Astrocyte (in vitro differentiated cells and primary cell): ENCODE measurements around the gene SYNDIG1L. TPM values are rescaled to one million over a fixed set of nuclear protein-coding genes. Genes with fewer than 3 reads are reported as not detected.
"Not testable (repeated sequence)": the region's sequence is repeated elsewhere in the genome, so short reads cannot be mapped to it uniquely, and the experiment has no call there.

Source experiments
- DNase-seq: peaks from one replicate; pipeline ENCODE4 v3.0.0-alpha.2; 2010; ENCODE audit warnings: low read depth
- FAIRE-seq: peaks from 2 replicates; lab custom pipeline; 2011; peaks lifted over from hg19 to GRCh38; lab: Jason Lieb, UNC
- H2AFZ ChIP-seq: 2 replicates; pipeline ENCODE4 v1.6.0; 2012; ENCODE audit warnings: low read depth, low read length, inconsistent platforms
- H3K27ac ChIP-seq: 2 replicates; pipeline ENCODE4 v1.5.1; 2011; ENCODE audit warnings: low read depth, low read length, inconsistent platforms
- H3K27me3 ChIP-seq: 2 replicates; pipeline ENCODE4 v1.6.0; 2011; ENCODE audit warnings: low read length, inconsistent platforms; ENCODE audit not compliant: insufficient read depth
- H3K36me3 ChIP-seq: 2 replicates; pipeline ENCODE4 v1.5.1; 2011; ENCODE audit warnings: low read length, inconsistent platforms; ENCODE audit not compliant: insufficient read depth
- H3K4me1 ChIP-seq: 2 replicates; pipeline ENCODE4 v1.5.1; 2011; ENCODE audit warnings: low read length, inconsistent platforms; ENCODE audit not compliant: insufficient read depth
- H3K4me2 ChIP-seq: 2 replicates; pipeline ENCODE4 v1.6.0; 2012; ENCODE audit warnings: low read length, inconsistent platforms
- H3K4me3 ChIP-seq: 2 replicates; pipeline ENCODE4 v1.5.1; 2011; ENCODE audit warnings: low read depth, mild to moderate bottlenecking, low read length, inconsistent platforms; ENCODE audit not compliant: insufficient read depth
- H3K79me2 ChIP-seq: 2 replicates; pipeline ENCODE4 v1.6.0; 2012; ENCODE audit warnings: mild to moderate bottlenecking, low read length, inconsistent platforms; ENCODE audit not compliant: insufficient read depth
- H3K9ac ChIP-seq: 2 replicates; pipeline ENCODE4 v1.6.0; 2012; ENCODE audit warnings: mild to moderate bottlenecking, low read length, inconsistent platforms
- H3K9me3 ChIP-seq: 2 replicates; pipeline ENCODE4 v1.5.1; 2012; ENCODE audit warnings: low read depth, mild to moderate bottlenecking, low read length, inconsistent platforms; ENCODE audit not compliant: insufficient read depth
- H4K20me1 ChIP-seq: 2 replicates; pipeline ENCODE4 v1.6.0; 2012; ENCODE audit warnings: low read length, inconsistent platforms; ENCODE audit not compliant: insufficient read depth
- H3K27ac Mint-ChIP-seq: one replicate; pipeline ENCODE4 v1.8.0; 2021; ENCODE audit warnings: mild to moderate bottlenecking, mixed read lengths; ENCODE audit not compliant: unreplicated experiment
- H3K27me3 Mint-ChIP-seq: one replicate; pipeline ENCODE4 v1.8.0; 2021; ENCODE audit warnings: low read depth, mixed read lengths; ENCODE audit not compliant: unreplicated experiment
- H3K36me3 Mint-ChIP-seq: one replicate; pipeline ENCODE4 v1.8.0; 2021; ENCODE audit warnings: low read depth, mixed read lengths; ENCODE audit not compliant: unreplicated experiment
- H3K4me1 Mint-ChIP-seq: one replicate; pipeline ENCODE4 v1.8.0; 2021; ENCODE audit warnings: low read depth, mixed read lengths; ENCODE audit not compliant: unreplicated experiment
- H3K4me3 Mint-ChIP-seq: one replicate; pipeline ENCODE4 v1.8.0; 2021; ENCODE audit warnings: mild to moderate bottlenecking, moderate library complexity, mixed read lengths; ENCODE audit not compliant: unreplicated experiment
- H3K9me3 Mint-ChIP-seq: one replicate; pipeline ENCODE4 v1.8.0; 2021; ENCODE audit warnings: mild to moderate bottlenecking, mixed read lengths; ENCODE audit not compliant: unreplicated experiment
- CTCF ChIP-seq: IDR thresholded peaks from 2 replicates; pipeline ENCODE4 v1.5.1; 2011; ENCODE audit warnings: low read depth, mild to moderate bottlenecking, inconsistent platforms, low read length, moderate library complexity; ENCODE audit not compliant: insufficient read depth
- EZH2 ChIP-seq: IDR thresholded peaks from 2 replicates; pipeline ENCODE4 v1.6.1; 2012; ENCODE audit warnings: mild to moderate bottlenecking, low read length, inconsistent platforms; ENCODE audit not compliant: insufficient read depth
- total RNA-seq: library from RNA; stranded (reverse); gene quantifications from 2 replicates; pipeline ENCODE4 v1.2.1, GENCODE V29; 2021

SYNDIG1L gene
- total RNA-seq, 1 donor from 2014 or later, result not detected

- Mint-ChIP-seq H3K9me3 (peaks cover 9% of the 10 kb centered on the region), H3K27ac (no peak overlapping the region), H3K4me3 (no peak overlapping the region), H3K36me3 (peaks cover 2% of the 10 kb centered on the region), H3K27me3 (peaks cover 12% of the 10 kb centered on the region), H3K4me1 (peaks cover 2% of the 10 kb centered on the region)
- H3K9ac ChIP-seq, result no peak overlapping the region
- no peak for FAIRE-seq
- H3K4me2 ChIP-seq, result no peak overlapping the region
- no peaks in the 10 kb centered on the region for H3K9me3 ChIP-seq
- no peak overlapping the region for H3K4me3 ChIP-seq
- no peaks in the 10 kb centered on the region for H3K27me3 ChIP-seq
- no peaks in the 10 kb centered on the region for H3K4me1 ChIP-seq
- no peak for DNase-seq
- no peaks in the 10 kb centered on the region for H3K79me2 ChIP-seq
- TF ChIP-seq CTCF (no peak), EZH2 (no peak)
- no peaks in the 10 kb centered on the region for H4K20me1 ChIP-seq
- H3K36me3 ChIP-seq, result no peaks in the 10 kb centered on the region
- no peak overlapping the region for H3K27ac ChIP-seq
- no peak overlapping the region for H2AFZ ChIP-seq
These were observed 31.5 kb upstream of the SYNDIG1L start for GRCh38 chr14:74457565-74457895.

- no peak overlapping the region for H3K4me3 Mint-ChIP-seq
- no peak for FAIRE-seq
- H3K36me3 Mint-ChIP-seq, result peaks cover 2% of the 10 kb centered on the region
- Histone ChIP-seq H3K36me3 (no peaks in the 10 kb centered on the region), H3K4me3 (no peak overlapping the region), H3K27ac (no peak overlapping the region), H3K79me2 (no peaks in the 10 kb centered on the region), H4K20me1 (no peaks in the 10 kb centered on the region), H3K27me3 (no peaks in the 10 kb centered on the region), H3K4me1 (no peaks in the 10 kb centered on the region), H3K9me3 (no peaks in the 10 kb centered on the region), H3K4me2 (no peak overlapping the region), H3K9ac (no peak overlapping the region), H2AFZ (no peak overlapping the region)
- peaks cover 9% of the 10 kb centered on the region for H3K9me3 Mint-ChIP-seq
- peaks cover 12% of the 10 kb centered on the region for H3K27me3 Mint-ChIP-seq
- no peak for TF ChIP-seq EZH2
- no peak overlapping the region for H3K27ac Mint-ChIP-seq
- no peak for DNase-seq
- H3K4me1 Mint-ChIP-seq, result peaks cover 2% of the 10 kb centered on the region
These were observed 30.9 kb upstream of the SYNDIG1L start for GRCh38 chr14:74456684-74457564.

- H3K27ac Mint-ChIP-seq, H3K4me1 ChIP-seq, H2AFZ ChIP-seq, H3K9ac ChIP-seq, H3K27ac ChIP-seq, H3K9me3 Mint-ChIP-seq, DNase-seq, H3K4me1 Mint-ChIP-seq, H3K9me3 ChIP-seq, H3K4me2 ChIP-seq, H3K36me3 ChIP-seq, H3K36me3 Mint-ChIP-seq, H3K27me3 Mint-ChIP-seq, FAIRE-seq, H3K4me3 ChIP-seq, H3K79me2 ChIP-seq, H3K4me3 Mint-ChIP-seq, H3K27me3 ChIP-seq, H4K20me1 ChIP-seq: not testable (repeated sequence)
These were observed 28.4 kb upstream of the SYNDIG1L start for GRCh38 chr14:74454397-74454796.
